Right atrium auricular region (tissue), 2 donors: ENCODE measurements around the gene TNRC6C. TPM values are rescaled to one million over a fixed set of nuclear protein-coding genes. Genes with fewer than 3 reads are reported as not detected.
A peak's percentile ranks its signal among the peaks of the same experiment; 100 is the strongest.

Experiments used
- DNase-seq: peaks from one replicate; pipeline ENCODE4 v3.0.0-alpha.2; 2019; ENCODE audit warnings: low spot score
- H3K27ac ChIP-seq, 2 donors: fragments of 200-600 bp; sonication (generic); 1 replicate in 1 of 2; 2 replicates in 1 of 2; pipeline ENCODE4 v1.5.1; 2016 to 2019
- H3K27me3 ChIP-seq, 2 donors: fragments of 200-600 bp; sonication (generic); one replicate each; pipeline versions ENCODE4 v1.5.1 to v1.6.0; 2017 to 2019
- H3K36me3 ChIP-seq: fragments of 200-600 bp; sonication (generic); one replicate; pipeline ENCODE4 v1.5.1; 2016
- H3K4me1 ChIP-seq, 2 donors: fragments of 200-600 bp; sonication (generic); one replicate each; pipeline versions ENCODE4 v1.5.1 to v1.6.0; 2017 to 2019
- H3K4me3 ChIP-seq, 2 donors: fragments of 200-600 bp; sonication (generic); 1 replicate in 1 of 2; 2 replicates in 1 of 2; pipeline ENCODE4 v1.5.1; 2017 to 2019; ENCODE audit warnings: mild to moderate bottlenecking in 1 of 2, moderate library complexity in 1 of 2
- H3K9me3 ChIP-seq, 2 donors: fragments of 200-600 bp; sonication (generic); one replicate each; pipeline ENCODE4 v1.5.1; 2019
- total RNA-seq, 2 donors: library from RNA; depleted of rRNA; stranded (reverse); fragments of >200 nt; gene quantifications; one replicate each; pipeline ENCODE4 v1.1.0, GENCODE V29; 2016
- TF ChIP-seq, protein P1 (sequence below), 2 donors: fragments of 200-600 bp; sonication (generic); IDR thresholded peaks; one replicate each; pipeline ENCODE4 v1.5.1; 2019; ENCODE audit warnings: antibody characterized with exemption in 2 of 2

TNRC6C gene
- total RNA-seq, 2 donors from 2014 or later = 8.7 to 13.0 TPM

DNA sequence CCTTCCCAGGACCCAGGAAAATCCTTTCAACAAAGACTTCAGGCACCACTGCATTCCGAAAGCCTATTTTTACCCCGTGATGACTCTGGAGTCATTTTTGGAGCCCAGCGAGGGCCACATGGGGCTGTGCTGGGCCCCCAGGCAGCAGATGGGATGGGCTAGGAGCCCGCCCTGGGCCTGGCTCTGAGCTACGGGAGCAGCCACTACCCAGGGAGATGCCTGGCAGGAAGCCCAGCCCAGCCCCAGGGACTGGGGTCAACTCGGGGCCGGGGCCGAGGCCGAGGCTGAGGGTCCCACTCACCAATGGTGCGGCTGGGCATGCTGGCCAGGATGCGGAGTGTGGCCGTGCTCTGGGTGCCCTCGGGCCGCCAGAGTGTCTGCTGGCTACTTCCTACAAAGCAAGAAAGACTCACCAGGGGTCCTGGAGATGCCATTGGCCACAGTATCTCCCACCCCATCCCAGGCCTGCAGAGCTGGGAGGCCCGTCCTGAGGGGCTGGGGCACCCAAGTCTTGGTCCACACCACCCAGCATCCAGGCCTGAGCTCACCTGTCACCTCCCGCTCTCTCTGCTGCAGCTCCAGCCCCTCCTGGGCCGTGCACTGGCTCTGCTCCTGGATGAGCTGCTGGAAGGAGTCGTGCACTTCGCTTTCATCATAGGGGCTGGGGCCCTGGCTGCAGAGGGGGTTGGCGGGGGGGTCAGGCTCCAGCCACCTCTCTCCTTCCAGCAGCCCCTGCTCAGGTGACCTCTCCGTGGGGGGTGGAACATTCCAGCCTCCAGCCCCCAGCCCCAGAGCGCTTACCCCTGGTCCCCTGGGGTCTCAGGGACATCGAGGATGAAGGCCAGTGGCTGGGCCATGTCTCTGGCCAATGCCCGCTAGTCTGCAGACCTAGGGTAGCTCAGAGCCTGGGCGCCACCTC, 167.7 kb downstream of the TNRC6C start:
- H3K27ac ChIP-seq = peak overlapping the region; percentile 81 to 83
- H3K4me3 ChIP-seq = peak overlapping the region in 1 of 2 donors; percentile 2
- no peak for DNase-seq
- H3K36me3 ChIP-seq = peaks cover 21% of the 10 kb centered on the region
- TF ChIP-seq, protein P1, sequence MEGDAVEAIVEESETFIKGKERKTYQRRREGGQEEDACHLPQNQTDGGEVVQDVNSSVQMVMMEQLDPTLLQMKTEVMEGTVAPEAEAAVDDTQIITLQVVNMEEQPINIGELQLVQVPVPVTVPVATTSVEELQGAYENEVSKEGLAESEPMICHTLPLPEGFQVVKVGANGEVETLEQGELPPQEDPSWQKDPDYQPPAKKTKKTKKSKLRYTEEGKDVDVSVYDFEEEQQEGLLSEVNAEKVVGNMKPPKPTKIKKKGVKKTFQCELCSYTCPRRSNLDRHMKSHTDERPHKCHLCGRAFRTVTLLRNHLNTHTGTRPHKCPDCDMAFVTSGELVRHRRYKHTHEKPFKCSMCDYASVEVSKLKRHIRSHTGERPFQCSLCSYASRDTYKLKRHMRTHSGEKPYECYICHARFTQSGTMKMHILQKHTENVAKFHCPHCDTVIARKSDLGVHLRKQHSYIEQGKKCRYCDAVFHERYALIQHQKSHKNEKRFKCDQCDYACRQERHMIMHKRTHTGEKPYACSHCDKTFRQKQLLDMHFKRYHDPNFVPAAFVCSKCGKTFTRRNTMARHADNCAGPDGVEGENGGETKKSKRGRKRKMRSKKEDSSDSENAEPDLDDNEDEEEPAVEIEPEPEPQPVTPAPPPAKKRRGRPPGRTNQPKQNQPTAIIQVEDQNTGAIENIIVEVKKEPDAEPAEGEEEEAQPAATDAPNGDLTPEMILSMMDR (IDR thresholded peaks at IDR 0.05) = no peak
- no peaks in the 10 kb centered on the region for H3K9me3 ChIP-seq
- H3K4me1 ChIP-seq = peaks cover 2 to 67% of the 10 kb centered on the region in 2 donors
- H3K27me3 ChIP-seq = no peaks in the 10 kb centered on the region

DNA sequence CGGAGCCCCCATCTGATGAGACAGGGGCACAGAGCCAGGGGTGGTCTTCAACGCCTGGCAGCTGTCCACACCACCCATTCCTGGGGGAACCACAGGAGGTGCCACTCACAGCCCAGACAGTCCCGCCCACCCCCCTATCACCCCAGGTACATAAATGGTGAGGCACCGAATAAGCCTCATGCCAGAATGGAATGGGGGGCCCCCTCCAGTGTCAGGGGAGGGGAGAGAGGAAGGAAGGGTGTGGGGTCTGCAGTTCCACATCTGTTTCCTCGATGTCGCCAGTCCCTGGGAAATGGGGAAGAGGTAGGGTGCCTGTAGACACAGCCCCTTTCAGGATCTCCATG, 168.4 kb downstream of the TNRC6C start:
- Histone ChIP-seq H3K4me1 (peaks cover 2 to 74% of the 10 kb centered on the region in 2 donors), H3K9me3 (no peaks in the 10 kb centered on the region), H3K4me3 (peak overlapping the region; percentile 2 to 88), H3K27ac (peak overlapping the region; percentile 81 to 83), H3K36me3 (peaks cover 21% of the 10 kb centered on the region), H3K27me3 (no peaks in the 10 kb centered on the region)
- no peak for DNase-seq
- TF ChIP-seq, protein P1 (IDR thresholded peaks at IDR 0.05) = no peak

DNA sequence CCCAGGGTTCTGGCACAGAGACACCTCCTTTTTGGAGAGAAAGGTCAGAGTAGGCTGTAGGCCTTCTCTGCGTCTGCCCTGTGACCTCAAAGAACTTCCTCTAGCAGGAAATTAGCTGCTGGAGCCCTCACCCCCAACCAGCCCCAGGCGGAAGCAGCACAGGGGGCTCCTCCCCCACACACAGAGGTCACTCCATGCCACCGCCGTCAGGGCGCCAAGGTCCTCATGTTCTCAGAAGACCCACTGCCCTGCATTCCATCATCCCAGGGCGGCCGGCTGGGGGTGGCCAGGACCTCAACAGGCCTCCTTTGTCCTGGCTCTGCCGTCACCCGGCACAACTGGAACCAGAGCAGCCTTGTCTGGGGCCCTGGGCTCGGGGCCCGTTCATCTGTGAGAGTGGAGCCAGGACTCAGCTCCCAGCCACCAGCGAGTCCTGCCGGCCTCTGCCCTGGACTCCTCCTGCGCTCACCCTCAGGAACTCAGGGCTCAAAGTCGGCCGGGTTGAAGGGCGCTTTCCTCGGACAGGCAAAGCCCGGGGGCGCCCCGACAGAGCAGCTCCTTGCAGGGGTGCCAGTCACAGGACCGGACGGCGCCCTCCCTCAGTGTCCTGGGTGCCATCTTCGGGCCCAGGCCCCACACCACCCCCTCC, 168.9 kb downstream of the TNRC6C start:
- TF ChIP-seq, protein P1 (IDR thresholded peaks at IDR 0.05) = no peak
- DNase-seq = peak; percentile 78
- Histone ChIP-seq H3K9me3 (no peaks in the 10 kb centered on the region), H3K27ac (peak overlapping the region; percentile 81 to 83), H3K27me3 (no peaks in the 10 kb centered on the region), H3K4me3 (peak overlapping the region; percentile 85 to 88), H3K4me1 (peaks cover 2 to 79% of the 10 kb centered on the region in 2 donors), H3K36me3 (peaks cover 18% of the 10 kb centered on the region)

DNA sequence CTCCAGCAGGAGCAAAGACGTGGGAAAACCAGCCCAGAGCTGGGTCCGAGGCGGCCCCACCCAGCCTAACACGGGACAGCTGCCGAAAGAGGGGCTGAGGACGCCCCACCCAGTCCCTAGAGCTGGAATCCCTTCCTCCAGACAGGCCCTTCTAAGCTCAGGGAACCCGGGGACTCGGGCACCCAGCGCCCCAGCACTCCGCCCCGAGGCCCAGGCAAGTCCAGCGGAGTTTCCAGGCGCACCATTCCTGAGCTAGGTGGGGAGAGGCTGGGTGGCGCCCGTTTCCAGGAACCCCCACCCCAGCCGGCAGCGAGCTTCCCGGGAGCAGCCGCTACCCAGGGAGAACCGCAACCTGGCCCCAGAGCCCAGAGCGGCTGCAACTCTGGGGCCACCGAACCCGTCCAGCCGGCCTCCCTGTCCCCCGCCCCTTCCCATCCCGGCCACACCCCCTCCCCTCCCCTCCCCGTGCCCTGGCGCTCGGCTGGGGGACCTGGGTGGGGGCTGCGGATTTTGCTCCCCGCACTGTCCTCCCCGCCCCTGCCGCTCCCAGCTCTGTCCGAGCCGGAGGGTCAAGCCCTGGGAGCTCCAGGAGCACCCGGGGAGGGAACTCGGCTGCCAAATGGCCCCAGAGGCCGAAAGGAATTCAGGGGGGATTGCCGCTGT, 169.5 kb downstream of the TNRC6C start:
- Histone ChIP-seq H3K4me3 (peak overlapping the region; percentile 85 to 88), H3K4me1 (peaks cover 2 to 80% of the 10 kb centered on the region in 2 donors), H3K36me3 (peaks cover 16% of the 10 kb centered on the region), H3K9me3 (no peaks in the 10 kb centered on the region), H3K27me3 (no peaks in the 10 kb centered on the region), H3K27ac (peak overlapping the region; percentile 81 to 83)
- TF ChIP-seq, protein P1 (IDR thresholded peaks at IDR 0.05) = no peak
- no peak for DNase-seq

DNA sequence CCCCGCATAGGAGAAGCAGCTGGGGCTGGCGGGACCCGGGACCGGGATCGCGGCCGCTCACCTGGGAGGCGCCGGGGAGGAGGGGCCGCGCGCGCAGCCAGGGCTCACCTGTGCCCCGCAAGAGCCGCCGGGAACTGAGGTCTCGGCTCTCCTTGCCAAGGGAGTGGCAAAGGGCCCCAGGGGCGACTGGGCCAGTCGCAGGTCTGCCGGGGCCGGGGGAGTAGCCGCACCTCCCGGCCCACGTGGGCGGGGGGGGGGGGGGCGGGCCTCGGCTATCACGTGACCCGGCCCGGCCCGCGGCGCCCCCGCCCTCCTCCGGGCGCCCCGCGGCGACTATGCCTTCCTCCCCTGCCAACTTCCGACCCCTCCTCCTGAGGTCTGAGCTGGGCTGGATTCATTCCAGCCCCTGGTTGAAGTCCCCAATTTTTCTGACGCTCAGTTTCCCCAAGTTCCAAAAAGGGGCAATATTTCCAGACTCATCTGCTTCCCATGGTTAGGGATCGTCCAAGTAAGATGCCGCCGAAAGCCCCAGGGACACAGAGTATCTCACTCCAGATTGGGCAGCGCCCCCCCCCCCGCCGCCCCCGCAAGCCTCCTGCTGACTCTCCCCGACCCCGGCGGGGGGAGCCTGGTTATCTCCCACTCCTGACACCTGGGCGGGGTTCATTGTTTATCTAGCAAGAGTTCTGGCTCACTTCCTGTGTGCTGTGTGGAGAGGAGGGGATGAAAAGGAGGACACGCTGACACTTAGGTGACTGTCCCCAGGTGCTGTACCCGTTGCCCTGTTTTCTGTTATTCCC, 170.2 kb downstream of the TNRC6C start, which contains the start of gene TMC6:
TSS of gene TMC6 (minus strand) at position 205 of the 800 bp plus-strand sequence. CDS start 1,923 bp downstream, outside the sequence.
- H3K36me3 ChIP-seq = peaks cover 14% of the 10 kb centered on the region
- peak within 1 kb of the TSS; percentile 85 to 88 for H3K4me3 ChIP-seq
- DNase-seq = no peak
- H3K27me3 ChIP-seq = no peaks in the 10 kb centered on the region
- H3K4me1 ChIP-seq = peaks cover 2 to 85% of the 10 kb centered on the region in 2 donors
- no peaks in the 10 kb centered on the region for H3K9me3 ChIP-seq
- H3K27ac ChIP-seq = peak within 1 kb of the TSS; percentile 81 to 83
- TF ChIP-seq, protein P1 (IDR thresholded peaks at IDR 0.05) = no peak
